CD4-positive, alpha-beta memory T cell (primary cell): ENCODE measurements around the gene TXNDC11. TPM values are rescaled to one million over a fixed set of nuclear protein-coding genes. Genes with fewer than 3 reads are reported as not detected.
A peak's percentile ranks its signal among the peaks of the same experiment; 100 is the strongest.

ENCODE experiments used
- CTCF ChIA-PET: fragments of 350-600 bp; sonication (Branson Sonifier 250); formaldehyde crosslinking; loops from one replicate; lab custom pipeline; 2021; ENCODE audit warnings: inconsistent platforms; ENCODE audit not compliant: partially characterized antibody; lab: Charles Lee
- POLR2A ChIA-PET: fragments of 350-600 bp; sonication (Branson Sonifier 250); formaldehyde crosslinking; loops from one replicate; lab custom pipeline; 2021; ENCODE audit not compliant: partially characterized antibody; lab: Charles Lee
- DNase-seq, 5 donors: peaks; one replicate each; pipeline versions ENCODE4 v3.0.0 to v3.0.0-alpha.2; 2020 to 2022; ENCODE audit warnings: mixed read lengths in 1 of 5
- H3K27ac ChIP-seq: one replicate; pipeline ENCODE4 v1.7.0; 2013; ENCODE audit warnings: low read depth, low read length
- H3K27me3 ChIP-seq: 2 replicates; pipeline ENCODE4 v1.7.0; 2013; ENCODE audit warnings: mild to moderate bottlenecking, low read length, moderate library complexity; ENCODE audit not compliant: insufficient read depth
- H3K36me3 ChIP-seq: 2 replicates; pipeline ENCODE4 v1.7.0; 2013; ENCODE audit warnings: mild to moderate bottlenecking, low read length, moderate library complexity; ENCODE audit not compliant: insufficient read depth
- H3K4me1 ChIP-seq: 2 replicates; pipeline ENCODE4 v1.7.0; 2013; ENCODE audit warnings: mild to moderate bottlenecking, low read length, moderate library complexity; ENCODE audit not compliant: insufficient read depth
- H3K4me3 ChIP-seq, 2 donors: one replicate each; pipeline ENCODE4 v1.7.0; 2013; ENCODE audit warnings: low read length in 2 of 2, mild to moderate bottlenecking in 1 of 2
- H3K9me3 ChIP-seq, 2 donors: one replicate each; pipeline ENCODE4 v1.7.0; 2013; ENCODE audit warnings: low read length in 2 of 2, control low read depth in 1 of 2; ENCODE audit not compliant: control insufficient read depth in 1 of 2
- H3K27ac Mint-ChIP-seq, 7 donors: one replicate each; pipeline ENCODE4 v1.8.0; 2020 to 2021; ENCODE audit warnings: mixed read lengths in 7 of 7, mild to moderate bottlenecking in 6 of 7, inconsistent platforms in 3 of 7, moderate library complexity in 3 of 7
- H3K27me3 Mint-ChIP-seq, 2 donors: one replicate each; pipeline ENCODE4 v1.8.0; 2020 to 2021; ENCODE audit warnings: mixed read lengths in 2 of 2
- H3K36me3 Mint-ChIP-seq, 2 donors: one replicate each; pipeline ENCODE4 v1.8.0; 2020 to 2021; ENCODE audit warnings: mixed read lengths in 2 of 2, inconsistent platforms in 1 of 2, mild to moderate bottlenecking in 1 of 2
- H3K4me1 Mint-ChIP-seq, 4 donors: one replicate each; pipeline ENCODE4 v1.8.0; 2020 to 2021; ENCODE audit warnings: mixed read lengths in 4 of 4, mild to moderate bottlenecking in 1 of 4
- H3K4me3 Mint-ChIP-seq, 8 donors: one replicate each; pipeline ENCODE4 v1.8.0; 2020 to 2021; ENCODE audit warnings: mixed read lengths in 8 of 8, mild to moderate bottlenecking in 7 of 8, moderate library complexity in 6 of 8, inconsistent platforms in 3 of 8
- H3K9me3 Mint-ChIP-seq, 8 donors: one replicate each; pipeline ENCODE4 v1.8.0; 2020 to 2021; ENCODE audit warnings: mixed read lengths in 8 of 8, mild to moderate bottlenecking in 5 of 8, inconsistent platforms in 3 of 8, moderate library complexity in 1 of 8
- intact Hi-C: fragments of 100-400 bp; cut with micrococcal nuclease; formaldehyde crosslinking; loops from one replicate; pipeline ENCODE4 v1.15.1; 2023
- polyA plus RNA-seq, 2 donors: library from polyadenylated mRNA; unstranded; fragments of 300-500 nt; fragmentation: Illumina TruSeq; gene quantifications; one replicate each; pipeline ENCODE4 v1.2.3, GENCODE V29; 2021
- total RNA-seq, 2 experiments: library from RNA; stranded (reverse); gene quantifications; one replicate each; pipeline ENCODE4 v1.2.3, GENCODE V29; 2021

The TXNDC11 gene
- total and polyA plus RNA-seq, 4 experiments from 2014 or later = 51.7 to 62.6 (median 57.3) TPM

GRCh38 chr16:11722468-11722808 is 20.2 kb downstream of the TXNDC11 start:
- no peaks in the 10 kb centered on the region for H3K9me3 ChIP-seq
- POLR2A ChIA-PET = no interaction called here
- H3K36me3 ChIP-seq = peaks cover 17% of the 10 kb centered on the region
- Mint-ChIP-seq H3K4me1 (peaks cover 8 to 21% (median 19%) of the 10 kb centered on the region in 4 donors), H3K36me3 (peaks cover 22 to 66% of the 10 kb centered on the region in 2 donors), H3K27ac (peak overlapping the region in 5 of 7 donors; percentile 1 to 53 (median 48)), H3K4me3 (no peak overlapping the region), H3K27me3 (no peaks in the 10 kb centered on the region), H3K9me3 (no peaks in the 10 kb centered on the region)
- peaks cover 3% of the 10 kb centered on the region for H3K4me1 ChIP-seq
- intact Hi-C loops = no loop called here
- no peaks in the 10 kb centered on the region for H3K27me3 ChIP-seq
- CTCF ChIA-PET = interaction anchor here (1.3 kb wide), 1 partner anchor 10 kb away, joined by 3 read pairs; no protein-coding TSS in a partner anchor
- no peak overlapping the region for H3K4me3 ChIP-seq
- no peak overlapping the region for H3K27ac ChIP-seq
- DNase-seq = no peak

GRCh38 chr16:11721781-11722467 is 20.7 kb downstream of the TXNDC11 start:
- POLR2A ChIA-PET = no interaction called here
- Histone ChIP-seq H3K27me3 (no peaks in the 10 kb centered on the region), H3K4me1 (peaks cover 3% of the 10 kb centered on the region), H3K9me3 (no peaks in the 10 kb centered on the region), H3K36me3 (peaks cover 17% of the 10 kb centered on the region), H3K4me3 (no peak overlapping the region), H3K27ac (no peak overlapping the region)
- Mint-ChIP-seq H3K4me1 (peaks cover 8 to 21% (median 19%) of the 10 kb centered on the region in 4 donors), H3K36me3 (peaks cover 22 to 63% of the 10 kb centered on the region in 2 donors), H3K9me3 (no peaks in the 10 kb centered on the region), H3K4me3 (no peak overlapping the region), H3K27ac (peak overlapping the region; percentile 1 to 61 (median 48)), H3K27me3 (no peaks in the 10 kb centered on the region)
- DNase-seq = no peak
- CTCF ChIA-PET = interaction anchor here (1.3 kb wide), 1 partner anchor 10 kb away, joined by 3 read pairs; no protein-coding TSS in a partner anchor
- intact Hi-C loops = no loop called here

- POLR2A ChIA-PET = interaction anchor here (1.2 kb wide), 1 partner anchor 23 kb away, joined by 3 read pairs; the partner anchor contains the start of gene TXNDC11
- CTCF ChIA-PET = interaction anchor here (1.5 to 2.9 kb wide), 2 partner anchors 188 to 312 kb away, joined by 6 to 12 read pairs; no protein-coding TSS in a partner anchor
- Histone ChIP-seq H3K4me1 (peaks cover 3% of the 10 kb centered on the region), H3K36me3 (peaks cover 22% of the 10 kb centered on the region), H3K27ac (no peak overlapping the region), H3K4me3 (no peak overlapping the region), H3K9me3 (no peaks in the 10 kb centered on the region), H3K27me3 (no peaks in the 10 kb centered on the region)
- Mint-ChIP-seq H3K36me3 (peaks cover 22 to 61% of the 10 kb centered on the region in 2 donors), H3K9me3 (no peaks in the 10 kb centered on the region), H3K4me1 (peaks cover 7 to 22% (median 20%) of the 10 kb centered on the region in 4 donors), H3K27ac (peak overlapping the region in 4 of 7 donors; percentile 49 to 79 (median 58)), H3K4me3 (no peak overlapping the region), H3K27me3 (no peaks in the 10 kb centered on the region)
- DNase-seq = no peak
- intact Hi-C loops = no loop called here
Observed at GRCh38 chr16:11719762-11720161, 22.9 kb downstream of the TXNDC11 start.

DNA sequence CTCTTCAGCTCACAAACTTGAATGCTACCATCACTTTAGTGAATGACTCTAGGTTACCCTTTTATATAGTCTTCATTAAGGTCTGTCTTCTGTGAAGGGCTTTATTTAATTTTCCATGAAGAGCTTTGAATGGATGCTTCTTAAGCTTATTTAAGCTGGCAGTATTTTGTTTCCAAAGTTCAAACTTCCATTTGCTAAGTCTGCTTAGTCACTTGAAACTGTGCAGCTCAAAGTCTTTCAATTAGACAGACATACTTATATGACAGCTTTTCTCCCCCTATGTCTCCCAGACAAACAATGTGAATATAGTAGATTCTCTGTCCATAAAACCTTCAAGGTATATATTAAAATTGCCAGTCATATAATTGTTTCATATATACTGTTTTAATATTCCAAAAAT is 23.5 kb downstream of the TXNDC11 start:
- H3K36me3 Mint-ChIP-seq = peaks cover 26 to 62% of the 10 kb centered on the region in 2 donors
- POLR2A ChIA-PET = no interaction called here

GRCh38 chr16:11717811-11718210 is 24.8 kb downstream of the TXNDC11 start:
- H3K4me1 Mint-ChIP-seq = peaks cover 9 to 27% (median 22%) of the 10 kb centered on the region in 4 donors
- peak overlapping the region in 6 of 7 donors; percentile 27 to 83 (median 69) for H3K27ac Mint-ChIP-seq
- no peaks in the 10 kb centered on the region for H3K9me3 Mint-ChIP-seq
- H3K4me3 ChIP-seq = no peak overlapping the region
- no peak for DNase-seq
- ChIA-PET CTCF (interaction anchor here (0.7 to 4.5 kb wide), 6 partner anchors 187 to 350 kb away, joined by 3 to 79 read pairs (median 5); no protein-coding TSS in a partner anchor), POLR2A (interaction anchor here (0.7 kb wide), 1 partner anchor 186 kb away, joined by 3 read pairs; no protein-coding TSS in a partner anchor)
- peaks cover 3% of the 10 kb centered on the region for H3K4me1 ChIP-seq
- H3K27me3 ChIP-seq = no peaks in the 10 kb centered on the region
- H3K27ac ChIP-seq = no peak overlapping the region
- no peaks in the 10 kb centered on the region for H3K9me3 ChIP-seq
- peaks cover 26% of the 10 kb centered on the region for H3K36me3 ChIP-seq
- H3K27me3 Mint-ChIP-seq = no peaks in the 10 kb centered on the region
- H3K36me3 Mint-ChIP-seq = peaks cover 22 to 53% of the 10 kb centered on the region in 2 donors
- intact Hi-C loops = no loop called here
- no peak overlapping the region for H3K4me3 Mint-ChIP-seq

More for the DNA sequence above, 23.5 kb downstream of the TXNDC11 start:
- Mint-ChIP-seq H3K4me1 (peaks cover 9 to 27% (median 24%) of the 10 kb centered on the region in 4 donors), H3K27ac (peak overlapping the region in 1 of 7 donors; percentile 22), H3K9me3 (no peaks in the 10 kb centered on the region), H3K27me3 (no peaks in the 10 kb centered on the region), H3K4me3 (no peak overlapping the region)
- Histone ChIP-seq H3K27ac (no peak overlapping the region), H3K4me3 (no peak overlapping the region), H3K27me3 (no peaks in the 10 kb centered on the region), H3K36me3 (peaks cover 22% of the 10 kb centered on the region), H3K4me1 (peaks cover 3% of the 10 kb centered on the region), H3K9me3 (no peaks in the 10 kb centered on the region)
- intact Hi-C loops = no loop called here
- DNase-seq = no peak
- CTCF ChIA-PET = interaction anchor here (1.2 to 2.9 kb wide), 3 partner anchors 187 to 323 kb away, joined by 4 to 12 read pairs (median 6); no protein-coding TSS in a partner anchor

- Histone ChIP-seq H3K4me1 (peaks cover 3% of the 10 kb centered on the region), H3K9me3 (no peaks in the 10 kb centered on the region), H3K27ac (no peak overlapping the region), H3K36me3 (peaks cover 16% of the 10 kb centered on the region), H3K27me3 (no peaks in the 10 kb centered on the region), H3K4me3 (no peak overlapping the region)
- ChIA-PET CTCF (interaction anchor here (1.0 to 4.5 kb wide), 5 partner anchors 75 to 352 kb away, joined by 4 to 79 read pairs (median 29); no protein-coding TSS in a partner anchor), POLR2A (no interaction called here)
- Mint-ChIP-seq H3K4me1 (peaks cover 11 to 32% (median 21%) of the 10 kb centered on the region in 4 donors), H3K4me3 (no peak overlapping the region), H3K27ac (peak overlapping the region in 3 of 7 donors; percentile 6 to 71 (median 61)), H3K27me3 (no peaks in the 10 kb centered on the region), H3K9me3 (no peaks in the 10 kb centered on the region), H3K36me3 (peaks cover 26 to 52% of the 10 kb centered on the region in 2 donors)
- intact Hi-C loops = no loop called here
- no peak for DNase-seq
Observed at GRCh38 chr16:11716336-11716735, 26.3 kb downstream of the TXNDC11 start.
